Motor neuron (in vitro differentiated cells): ENCODE results near the gene FMN1. TPM values are rescaled to one million over a fixed set of nuclear protein-coding genes. Genes with fewer than 3 reads are reported as not detected.

Source experiments
- ATAC-seq, 8 experiments: fragments of 200-7000 bp; cut with Tn5 transposase; replicated peaks in 6 of 8; 2 replicates each; pipeline ENCODE4 v1.8.0; 2021; ENCODE audit warnings: mild to moderate bottlenecking in 8 of 8, moderate library complexity in 8 of 8
- H3K27ac ChIP-seq, 2 donors: fragments of 250-450 bp; sonication (Bioruptor Pico); 2 replicates each; pipeline ENCODE4 v1.9.0; 2021; ENCODE audit warnings: antibody characterized with exemption in 2 of 2, mild to moderate bottlenecking in 2 of 2, moderate library complexity in 1 of 2
- H3K4me1 ChIP-seq, 2 donors: fragments of 250-450 bp; sonication (Bioruptor Pico); replicated peaks in 1 of 2; 2 replicates each; pipeline ENCODE4 v1.6.1; 2021; ENCODE audit warnings: antibody characterized with exemption in 2 of 2, mild to moderate bottlenecking in 2 of 2, moderate library complexity in 1 of 2
- H3K4me3 ChIP-seq, 5 donors: fragments of 250-450 bp; sonication (Bioruptor Pico); 2 replicates each; pipeline ENCODE4 v1.9.0; 2021; ENCODE audit warnings: antibody characterized with exemption in 5 of 5, mild to moderate bottlenecking in 5 of 5, moderate library complexity in 4 of 5
- WGBS, 10 experiments: fragments of 450-650 bp; shearing (Covaris generic); methylation state at CpG; one replicate each; pipeline ENCODE4 v1.0.0; 2022; 5-methylcytosine and 5-hydroxymethylcytosine counted together
- in situ Hi-C, 9 experiments: fragments of 400-800 bp; cut with MboI; loops; one replicate each; pipeline ENCODE4 v1.15.0; 2021; ENCODE audit warnings: low sequenced_read_pairs in 9 of 9, low pct_unique_long_range_greater_than_20kb in 2 of 9; ENCODE audit not compliant: unreplicated experiment in 9 of 9
- total RNA-seq, 8 experiments: library from RNA; unstranded; fragments of 300-600 nt; gene quantifications; 2 replicates each; pipeline versions ENCODE4 v1.2.3 to v1.2.4, GENCODE V29; 2022

The FMN1 gene
- total RNA-seq, 8 experiments from 2014 or later, result 0.27 to 4.2 (median 2.0) TPM

DNA sequence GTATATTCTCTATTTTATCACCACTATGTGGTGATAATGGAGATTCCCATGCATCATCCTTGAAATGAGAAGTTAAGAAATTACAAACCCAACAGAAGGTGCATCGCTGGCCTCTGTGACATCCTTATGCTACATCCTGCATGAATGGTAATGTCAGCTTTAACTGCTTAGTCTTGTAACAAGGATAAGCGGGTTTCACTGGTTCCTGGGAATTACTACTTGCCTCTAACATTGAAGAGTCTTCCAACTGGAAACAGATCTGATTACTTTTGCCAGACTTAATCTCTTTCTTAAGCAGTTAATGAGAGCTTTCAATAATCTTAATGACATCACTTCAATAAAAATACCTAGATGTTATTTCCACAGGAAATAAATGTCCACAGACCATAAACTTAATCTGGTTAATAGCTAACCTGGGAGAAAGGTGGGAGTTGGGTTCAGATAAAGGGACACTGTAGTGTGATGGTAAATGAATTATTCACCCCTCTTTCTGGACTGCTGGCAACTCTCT lies 44.0 kb downstream of the FMN1 start:
- ATAC-seq, result no peak
- Histone ChIP-seq H3K27ac (no peak overlapping the region), H3K4me3 (no peak overlapping the region), H3K4me1 (peaks cover 0 to 7% of the 10 kb centered on the region in 2 donors)
- in situ Hi-C loops, result no loop called here
- 63 to 100% (median 88%) methylated on average over 1 to 2 of the region's 2 CpGs; no CpG with 5 or more reads in 3 of the 10 experiments for whole genome bisulfite sequencing, 10 experiments

DNA sequence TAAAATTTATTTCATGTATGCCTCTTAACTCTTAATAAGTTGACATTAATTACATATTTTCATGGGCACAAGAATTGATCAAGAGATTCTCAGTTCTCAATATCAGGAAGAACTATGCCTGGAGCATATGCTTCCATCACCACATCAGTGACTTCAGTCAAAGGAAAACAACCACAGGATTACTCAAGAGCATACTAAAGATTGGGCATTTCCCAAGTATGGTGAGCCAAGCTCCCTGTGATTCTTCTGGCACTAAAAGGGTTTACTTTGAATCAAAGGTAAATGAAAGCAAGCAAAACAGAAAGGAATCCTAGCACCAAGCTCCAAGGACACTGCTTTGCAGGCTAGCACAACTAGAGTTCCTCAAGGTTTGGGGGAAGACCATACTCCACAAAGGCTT lies 44.6 kb downstream of the FMN1 start:
- Histone ChIP-seq H3K4me3 (no peak overlapping the region), H3K4me1 (peaks cover 0 to 4% of the 10 kb centered on the region in 2 donors)
- in situ Hi-C loops, result loop anchor here in 3 of 9 experiments (25.0 kb wide), 2 partner anchors 138 to 488 kb away; no protein-coding TSS in a partner anchor

DNA sequence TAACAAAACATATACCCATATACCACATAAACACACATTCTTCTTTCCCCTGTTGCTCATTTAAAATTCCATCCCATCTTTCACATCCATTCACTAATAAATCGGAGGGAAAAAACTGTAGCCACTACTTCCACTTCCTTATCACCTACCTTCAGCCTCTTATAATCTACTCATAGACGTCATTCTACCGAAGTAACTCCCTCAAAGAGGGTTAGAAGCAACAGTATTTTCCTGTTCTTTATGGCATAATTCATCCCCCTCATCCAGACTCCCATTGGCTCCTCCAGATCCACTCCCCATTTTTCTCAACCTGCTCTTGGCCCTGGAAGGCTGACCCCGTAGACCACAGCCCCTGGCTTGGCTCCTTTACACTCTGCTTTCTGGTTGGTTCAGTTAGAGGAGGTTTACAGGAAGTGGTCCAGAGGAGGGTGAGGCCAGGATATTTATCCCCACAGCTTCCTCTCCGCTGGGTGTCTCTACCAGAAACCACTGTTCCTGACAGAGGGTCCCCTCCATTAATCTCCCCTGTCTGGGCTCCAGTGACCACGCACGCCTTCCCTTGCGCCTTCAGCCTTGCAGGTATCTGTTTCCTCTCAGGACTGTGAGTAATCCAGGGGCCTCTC lies 46.3 kb downstream of the FMN1 start:
- Histone ChIP-seq H3K4me1 (no peaks in the 10 kb centered on the region), H3K27ac (no peak overlapping the region), H3K4me3 (no peak overlapping the region)
- WGBS, 10 experiments, result 80 to 100% (median 93%) methylated on average over 1 to 7 of the region's 8 CpGs
- ATAC-seq, result no peak
- in situ Hi-C loops, result loop anchor here in 3 of 9 experiments (25.0 kb wide), 2 partner anchors 136 to 486 kb away; no protein-coding TSS in a partner anchor

More for the DNA sequence above, 44.6 kb downstream of the FMN1 start:
- no peak overlapping the region for H3K27ac ChIP-seq
- peak in 1 of 8 experiments; percentile 7 for ATAC-seq

DNA sequence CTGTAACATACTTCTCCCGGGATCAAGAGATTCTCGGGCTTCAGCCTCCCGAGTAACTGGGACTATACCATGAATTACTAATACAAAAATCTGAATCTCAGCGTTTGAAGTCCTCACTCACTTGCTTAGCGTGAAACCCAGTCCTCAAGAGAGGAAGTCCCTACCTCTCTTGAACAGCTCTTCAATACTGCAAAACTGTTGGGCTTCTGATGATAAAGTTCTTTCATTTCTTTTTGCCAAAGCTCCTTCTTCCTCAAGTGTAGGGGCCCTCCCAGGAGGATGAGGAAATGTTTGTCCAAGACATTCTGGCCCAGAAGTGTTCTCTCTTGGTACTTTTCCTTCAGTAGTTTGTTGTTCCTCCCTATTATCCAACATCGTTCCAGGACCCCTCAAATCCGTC lies 48.5 kb downstream of the FMN1 start:
- ATAC-seq, result peak in 1 of 8 experiments; percentile 46
- H3K4me3 ChIP-seq, result no peak overlapping the region
- in situ Hi-C loops, result loop anchor here in 3 of 9 experiments (25.0 kb wide), 2 partner anchors 134 to 484 kb away; no protein-coding TSS in a partner anchor
- no peaks in the 10 kb centered on the region for H3K4me1 ChIP-seq
- no peak overlapping the region for H3K27ac ChIP-seq
- WGBS, 10 experiments, result 88 to 100% (median 95%) methylated on average over 1 to 7 of the region's 7 CpGs; no CpG with 5 or more reads in 1 of the 10 experiments

DNA sequence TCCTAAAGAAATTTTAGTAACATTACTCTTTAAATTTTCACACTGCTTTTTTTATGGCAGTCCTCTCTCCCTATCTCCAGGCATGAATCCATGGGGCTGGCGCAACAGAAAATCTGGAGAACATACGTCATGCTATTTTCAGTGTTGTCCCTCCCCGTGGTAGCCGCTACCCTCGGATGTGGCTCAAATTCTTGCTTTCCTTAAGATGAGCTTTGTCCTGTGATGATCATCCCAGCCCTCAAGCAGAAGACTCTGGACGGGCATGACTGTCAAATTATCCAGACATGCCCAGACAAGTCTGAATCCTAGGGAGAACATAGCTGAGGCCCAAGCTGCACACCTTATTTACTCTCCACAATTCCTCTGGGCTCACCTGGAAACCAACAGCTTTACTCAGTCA lies 49.1 kb downstream of the FMN1 start:
- Histone ChIP-seq H3K4me3 (no peak overlapping the region), H3K4me1 (no peaks in the 10 kb centered on the region), H3K27ac (peak overlapping the region in 1 of 2 donors; percentile 59)
- in situ Hi-C loops, result loop anchor here in 3 of 9 experiments (25.0 kb wide), 2 partner anchors 133 to 483 kb away; no protein-coding TSS in a partner anchor
- 50 to 98% (median 84%) methylated on average over 1 to 6 of the region's 6 CpGs; no CpG with 5 or more reads in 2 of the 10 experiments for WGBS, 10 experiments
- peak in 2 of 8 experiments; percentile 61 to 96 for ATAC-seq

DNA sequence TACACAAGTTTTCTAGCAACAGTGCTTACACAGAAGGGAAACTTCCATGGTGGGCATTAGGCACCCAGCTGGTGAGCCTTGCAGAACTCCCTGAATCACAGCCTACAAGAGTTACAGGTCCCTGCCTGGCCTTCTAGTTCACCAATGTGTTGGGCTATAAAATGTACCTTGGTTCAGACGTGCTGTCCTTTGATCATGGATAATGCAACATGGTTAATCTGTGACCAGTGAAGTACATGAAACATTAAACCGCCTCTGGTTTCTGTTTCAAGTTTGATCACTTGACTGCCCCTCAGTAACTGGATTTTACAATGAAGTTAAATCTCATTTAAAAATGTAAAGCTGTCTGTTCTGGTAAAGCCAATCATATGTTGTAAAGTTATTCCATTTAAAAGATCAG lies 51.8 kb downstream of the FMN1 start:
- no peak for ATAC-seq
- WGBS, 10 experiments, result 29 to 100% (median 48%) methylated on average over 1 to 2 of the region's 2 CpGs; no CpG with 5 or more reads in 4 of the 10 experiments
- Histone ChIP-seq H3K27ac (no peak overlapping the region), H3K4me1 (no peaks in the 10 kb centered on the region), H3K4me3 (no peak overlapping the region)
- in situ Hi-C loops, result loop anchor here in 3 of 9 experiments (25.0 kb wide), 2 partner anchors 130 to 480 kb away; no protein-coding TSS in a partner anchor

DNA sequence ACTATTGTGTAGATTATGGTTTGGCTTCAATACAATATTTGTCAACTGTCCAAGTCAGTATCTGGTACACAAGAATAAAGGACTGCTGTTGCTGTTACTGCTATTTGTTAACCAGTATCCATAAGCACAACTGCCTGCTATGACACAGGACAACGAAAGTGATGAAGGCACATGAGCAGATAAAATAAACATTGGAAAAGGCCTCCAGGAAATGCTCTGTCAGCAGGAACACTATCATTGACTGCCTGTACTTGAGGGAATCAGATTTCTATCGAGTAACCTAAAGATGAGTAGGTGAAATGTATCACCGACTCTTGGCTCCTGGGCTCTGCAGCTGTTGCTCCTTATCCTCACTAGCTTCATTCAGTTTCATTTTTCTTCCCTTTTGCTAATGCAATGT lies 56.5 kb downstream of the FMN1 start:
- 48 to 100% (median 79%) methylated on average over 1 to 3 of the region's 3 CpGs; no CpG with 5 or more reads in 2 of the 10 experiments for WGBS, 10 experiments
- H3K27ac ChIP-seq, result no peak overlapping the region
- no peak for ATAC-seq
- no peak overlapping the region for H3K4me3 ChIP-seq
- in situ Hi-C loops, result loop anchor here in 4 of 9 experiments (10.0 to 25.0 kb wide), 4 partner anchors 53 to 476 kb away; no protein-coding TSS in a partner anchor
- H3K4me1 ChIP-seq, result no peaks in the 10 kb centered on the region

DNA sequence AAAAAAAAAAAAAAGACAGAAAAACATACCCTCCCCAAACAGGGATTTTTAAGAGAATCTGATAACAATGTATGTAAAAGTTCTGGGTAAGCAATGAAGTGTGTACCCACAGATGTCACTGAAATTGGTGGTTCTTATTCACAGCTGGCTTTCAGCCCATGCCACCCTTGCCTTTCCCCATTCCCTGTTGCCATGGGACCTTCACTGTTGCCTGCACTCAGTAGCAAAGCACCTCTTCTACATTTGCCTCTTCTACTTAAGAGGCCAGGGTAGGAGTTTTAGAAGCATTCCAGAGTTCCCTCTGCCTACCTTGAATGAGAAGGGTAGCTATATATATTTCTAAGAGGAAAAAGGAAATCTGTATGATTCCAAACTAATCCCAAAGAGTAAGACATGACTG lies 57.4 kb downstream of the FMN1 start:
- Histone ChIP-seq H3K4me1 (no peaks in the 10 kb centered on the region), H3K4me3 (no peak overlapping the region), H3K27ac (no peak overlapping the region)
- in situ Hi-C loops, result loop anchor here in 4 of 9 experiments (10.0 to 25.0 kb wide), 4 partner anchors 52 to 475 kb away; no protein-coding TSS in a partner anchor
- no peak for ATAC-seq

DNA sequence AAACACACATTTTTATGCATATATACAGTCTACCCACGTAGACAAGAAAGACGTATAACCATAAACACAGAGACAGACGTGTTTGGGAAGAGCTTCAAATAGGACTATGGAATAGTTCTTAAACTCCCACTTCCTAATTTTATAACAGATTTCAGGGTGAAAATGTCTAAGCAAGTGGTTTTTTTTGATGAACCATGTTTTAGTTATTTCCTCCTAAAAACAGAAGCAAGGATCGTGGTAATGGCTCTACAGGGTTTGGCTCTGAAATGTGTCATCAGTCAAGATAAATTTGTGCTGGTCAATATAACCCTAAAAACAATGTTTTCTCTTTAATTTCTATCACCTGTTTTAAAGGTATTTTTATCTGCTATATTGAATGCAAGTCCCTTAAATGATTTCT lies 58.2 kb downstream of the FMN1 start:
- in situ Hi-C loops, result loop anchor here in 4 of 9 experiments (10.0 to 25.0 kb wide), 4 partner anchors 52 to 474 kb away; no protein-coding TSS in a partner anchor
- 31 to 88% (median 56%) methylated on average over 1 to 4 of the region's 4 CpGs; no CpG with 5 or more reads in 3 of the 10 experiments for WGBS, 10 experiments

DNA sequence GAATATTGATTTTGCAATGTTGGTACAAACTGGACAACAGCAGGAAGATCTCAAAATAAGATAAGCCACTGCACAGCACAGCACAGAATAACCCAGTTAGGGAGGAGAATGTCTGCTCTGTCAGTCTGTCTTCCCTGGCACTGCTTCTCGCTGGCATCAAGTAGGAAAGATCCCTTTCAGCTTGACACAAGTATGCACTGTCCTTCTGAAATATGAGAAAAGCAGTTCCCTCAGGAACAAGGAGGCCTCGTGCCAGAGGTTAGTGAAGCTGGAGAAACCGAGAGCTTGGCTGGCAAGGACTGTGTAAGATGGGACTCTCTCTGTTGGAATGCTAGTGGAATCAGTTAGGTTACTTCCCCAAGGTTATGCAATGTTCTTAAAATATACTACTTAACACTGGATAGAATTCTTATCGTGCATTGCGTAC lies 59.1 kb downstream of the FMN1 start:
- 0 to 100% (median 92%) methylated on average over 1 to 5 of the region's 5 CpGs; no CpG with 5 or more reads in 2 of the 10 experiments for WGBS, 10 experiments
- H3K27ac ChIP-seq, result no peak overlapping the region
- no peaks in the 10 kb centered on the region for H3K4me1 ChIP-seq
- peak in 1 of 8 experiments; percentile 20 for ATAC-seq
- H3K4me3 ChIP-seq, result no peak overlapping the region
- in situ Hi-C loops, result loop anchor here in 4 of 9 experiments (10.0 to 25.0 kb wide), 4 partner anchors 51 to 473 kb away; no protein-coding TSS in a partner anchor

More for the DNA sequence above, 58.2 kb downstream of the FMN1 start:
- H3K4me1 ChIP-seq, result no peaks in the 10 kb centered on the region
- no peak overlapping the region for H3K4me3 ChIP-seq
- H3K27ac ChIP-seq, result no peak overlapping the region
- ATAC-seq, result no peak

DNA sequence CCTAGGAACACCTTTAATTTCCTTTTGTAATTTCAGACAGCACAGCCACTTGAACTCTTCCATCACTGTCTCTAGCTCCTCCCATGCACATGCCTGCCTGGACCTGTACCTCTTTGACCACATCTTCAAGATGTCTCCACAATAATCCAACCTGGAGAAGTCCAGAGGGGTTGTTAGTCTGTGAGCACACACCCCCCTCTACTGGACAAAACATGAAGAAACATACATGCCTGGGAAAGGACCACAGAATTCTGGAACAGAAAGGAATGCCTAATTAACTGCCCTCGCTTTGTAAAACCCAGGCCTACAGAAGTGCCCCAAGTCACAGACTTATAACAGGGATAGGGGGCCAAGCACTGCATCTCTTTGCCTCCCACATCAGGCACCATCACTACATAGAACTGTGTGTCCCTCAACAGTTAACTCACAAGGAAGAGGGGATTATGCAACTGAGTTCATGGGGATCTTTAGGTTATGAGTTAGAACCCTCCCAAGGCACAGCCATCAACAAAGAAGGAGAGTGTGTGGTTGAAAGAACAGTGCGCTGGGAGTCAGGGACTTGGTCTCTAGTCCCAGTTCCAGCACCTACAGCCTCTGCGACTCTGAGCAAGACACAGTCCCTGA lies 61.7 kb downstream of the FMN1 start:
- peak; percentile 44 to 99 (median 76) for ATAC-seq
- no peaks in the 10 kb centered on the region for H3K4me1 ChIP-seq
- in situ Hi-C loops, result loop anchor here in 4 of 9 experiments (10.0 to 25.0 kb wide), 4 partner anchors 48 to 471 kb away; no protein-coding TSS in a partner anchor

DNA sequence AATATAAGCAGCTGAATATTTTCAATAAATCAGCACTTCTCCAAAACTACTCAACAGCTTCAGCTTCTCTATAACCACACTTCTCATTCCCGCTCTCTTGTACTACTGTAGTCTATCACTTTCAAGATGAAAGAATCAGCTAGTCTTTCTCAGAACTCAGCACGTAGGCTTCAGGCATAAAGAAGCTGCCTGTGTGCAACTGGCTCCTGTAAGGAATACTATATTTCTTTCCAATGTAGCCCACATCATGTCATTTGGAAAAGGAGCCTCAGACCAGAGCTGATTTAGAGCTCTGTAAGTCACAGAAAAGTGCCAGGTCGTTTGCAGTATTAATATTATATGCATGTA lies 62.3 kb downstream of the FMN1 start:
- WGBS, 10 experiments, result 29 to 100% (median 78%) methylated on average over 1 to 3 of the region's 3 CpGs; no CpG with 5 or more reads in 1 of the 10 experiments
- no peaks in the 10 kb centered on the region for H3K4me1 ChIP-seq
- in situ Hi-C loops, result loop anchor here in 4 of 9 experiments (10.0 to 25.0 kb wide), 4 partner anchors 47 to 470 kb away; no protein-coding TSS in a partner anchor
- ATAC-seq, result peak in 2 of 8 experiments; percentile 21 to 31
- no peak overlapping the region for H3K4me3 ChIP-seq
- no peak overlapping the region for H3K27ac ChIP-seq

More for the DNA sequence above, 61.7 kb downstream of the FMN1 start:
- H3K4me3 ChIP-seq, result no peak overlapping the region
- H3K27ac ChIP-seq, result no peak overlapping the region
- 75 to 100% (median 88%) methylated on average over 1 to 3 of the region's 3 CpGs; no CpG with 5 or more reads in 6 of the 10 experiments for WGBS, 10 experiments
